Body of pancreas (tissue), 4 donors: ENCODE results near the gene COL4A2. TPM values are rescaled to one million over a fixed set of nuclear protein-coding genes. Genes with fewer than 3 reads are reported as not detected.

Source experiments
- ATAC-seq: fragments of 150-250 bp; one replicate; pipeline ENCODE4 v1.9.1; 2016
- DNase-seq, 4 donors: peaks; one replicate each; pipeline ENCODE4 v3.0.0-alpha.2; 2019
- H3K27ac ChIP-seq, 4 donors: fragments of 200-600 bp; sonication (generic); 1 replicate in 3 of 4; 2 replicates in 1 of 4; pipeline versions ENCODE4 v1.5.1 to v1.6.1; 2016 to 2019; ENCODE audit warnings: mild to moderate bottlenecking in 1 of 4, mixed read lengths in 1 of 4, moderate library complexity in 1 of 4
- H3K27me3 ChIP-seq, 2 donors: fragments of 200-600 bp; sonication (generic); one replicate each; pipeline ENCODE4 v1.6.0; 2016; ENCODE audit warnings: mild to moderate bottlenecking in 1 of 2
- H3K36me3 ChIP-seq, 2 donors: fragments of 200-600 bp; sonication (generic); replicated peaks in 1 of 2; 2 replicates each; pipeline ENCODE4 v1.5.1; 2016; ENCODE audit warnings: low read depth in 2 of 2; ENCODE audit not compliant: insufficient read depth in 1 of 2
- H3K4me1 ChIP-seq: fragments of 200-600 bp; sonication (generic); one replicate; pipeline ENCODE4 v1.6.0; 2016
- H3K4me3 ChIP-seq, 2 donors: fragments of 200-600 bp; sonication (generic); 1 replicate in 1 of 2; 2 replicates in 1 of 2; pipeline ENCODE4 v1.5.1; 2016 to 2019
- H3K9me3 ChIP-seq, 3 donors: fragments of 200-600 bp; sonication (generic); 1 replicate in 2 of 3; 2 replicates in 1 of 3; pipeline ENCODE4 v1.5.1; 2016
- CTCF ChIP-seq, 7 experiments: fragments of 450-650 bp in 4 of 7; fragments of 200-600 bp in 3 of 7; sonication (generic) in 3 of 7; IDR thresholded peaks; one replicate each; pipeline ENCODE4 v1.5.1; 2016 to 2019; ENCODE audit warnings: antibody characterized with exemption in 7 of 7
- POLR2A ChIP-seq, 3 donors: fragments of 450-650 bp; IDR thresholded peaks; one replicate each; pipeline ENCODE4 v1.6.1; 2016; ENCODE audit warnings: antibody characterized with exemption in 3 of 3, mild to moderate bottlenecking in 2 of 3
- WGBS, 2 donors: methylation state at CpG; one replicate each; pipeline ENCODE4 v1.1.5; 2017; 5-methylcytosine and 5-hydroxymethylcytosine counted together
- intact Hi-C: fragments of 100-400 bp; cut with DNase I; formaldehyde crosslinking; loops from one replicate; pipeline ENCODE4 v1.15.1; 2023
- total RNA-seq, 2 donors: library from RNA; depleted of rRNA; stranded (reverse); fragments of >200 nt; gene quantifications; one replicate each; pipeline ENCODE4 v1.1.0, GENCODE V29; 2016

Gene COL4A2
- total RNA-seq, 2 donors from 2014 or later, result 69.3 to 230 TPM

GRCh38 chr13:110421061-110421460 lies 114.0 kb downstream of the COL4A2 start:
- DNase-seq (no peak), ATAC-seq (no peak)
- Histone ChIP-seq H3K4me1 (no peaks in the 10 kb centered on the region), H3K27me3 (no peaks in the 10 kb centered on the region), H3K9me3 (no peaks in the 10 kb centered on the region), H3K27ac (no peak overlapping the region), H3K4me3 (no peak overlapping the region), H3K36me3 (no peaks in the 10 kb centered on the region)
- WGBS, 2 donors, result 69 to 72% methylated on average over 4 of the region's 4 CpGs
- intact Hi-C loops, result no loop called here
- TF ChIP-seq CTCF (IDR thresholded peaks at IDR 0.05) (no peak), POLR2A (IDR thresholded peaks at IDR 0.05) (no peak)

- Histone ChIP-seq H3K4me1 (no peaks in the 10 kb centered on the region), H3K27me3 (no peaks in the 10 kb centered on the region), H3K4me3 (no peak overlapping the region), H3K27ac (no peak overlapping the region), H3K36me3 (no peaks in the 10 kb centered on the region), H3K9me3 (no peaks in the 10 kb centered on the region)
- TF ChIP-seq CTCF (IDR thresholded peaks at IDR 0.05) (no peak), POLR2A (IDR thresholded peaks at IDR 0.05) (no peak)
- WGBS, 2 donors, result 67 to 82% methylated on average over 11 of the region's 11 CpGs
- ATAC-seq, result no peak
- DNase-seq, result no peak
- intact Hi-C loops, result no loop called here
Measured at GRCh38 chr13:110421696-110422385, 114.8 kb downstream of the COL4A2 start.

GRCh38 chr13:110422913-110423688 lies 116.0 kb downstream of the COL4A2 start:
- H3K27ac ChIP-seq, result no peak overlapping the region
- ATAC-seq (no peak), DNase-seq (no peak)
- no peaks in the 10 kb centered on the region for H3K27me3 ChIP-seq
- H3K4me1 ChIP-seq, result no peaks in the 10 kb centered on the region
- 61 to 63% methylated on average over 12 of the region's 12 CpGs for WGBS, 2 donors
- H3K36me3 ChIP-seq, result no peaks in the 10 kb centered on the region
- TF ChIP-seq CTCF (IDR thresholded peaks at IDR 0.05) (no peak), POLR2A (IDR thresholded peaks at IDR 0.05) (no peak)
- H3K4me3 ChIP-seq, result no peak overlapping the region
- no peaks in the 10 kb centered on the region for H3K9me3 ChIP-seq
- intact Hi-C loops, result no loop called here

- Histone ChIP-seq H3K9me3 (no peaks in the 10 kb centered on the region), H3K27me3 (no peaks in the 10 kb centered on the region), H3K4me1 (no peaks in the 10 kb centered on the region), H3K27ac (peak overlapping the region in 1 of 4 donors; percentile 20), H3K4me3 (no peak overlapping the region), H3K36me3 (no peaks in the 10 kb centered on the region)
- peak in 1 of 4 donors; percentile 54 for DNase-seq
- 50 to 61% methylated on average over 11 of the region's 11 CpGs for WGBS, 2 donors
- TF ChIP-seq POLR2A (IDR thresholded peaks at IDR 0.05) (no peak), CTCF (IDR thresholded peaks at IDR 0.05) (no peak)
- ATAC-seq, result peak; percentile 53
- intact Hi-C loops, result no loop called here
Measured at GRCh38 chr13:110423689-110424302, 116.7 kb downstream of the COL4A2 start.
